A673 (cell line): Measurements from ENCODE around the gene SORL1.

Source experiments
- EZH2 ChIP-seq: fragments of 200-600 bp; sonication (generic); IDR thresholded peaks from 2 replicates; pipeline ENCODE4 v1.6.1; 2017; ENCODE audit warnings: borderline replicate concordance, low read depth, mild to moderate bottlenecking, mixed read lengths, antibody characterized with exemption, low read length; ENCODE audit not compliant: poor library complexity, severe bottlenecking
- TF ChIP-seq, protein P1 (sequence below): fragments of 300-800, 200-600 bp; sonication (generic); conservative IDR thresholded peaks from 2 replicates; pipeline ENCODE4 v1.5.1; 2017; ENCODE audit warnings: low read depth, mild to moderate bottlenecking, antibody characterized with exemption, low read length, moderate library complexity, mixed read lengths

DNA sequence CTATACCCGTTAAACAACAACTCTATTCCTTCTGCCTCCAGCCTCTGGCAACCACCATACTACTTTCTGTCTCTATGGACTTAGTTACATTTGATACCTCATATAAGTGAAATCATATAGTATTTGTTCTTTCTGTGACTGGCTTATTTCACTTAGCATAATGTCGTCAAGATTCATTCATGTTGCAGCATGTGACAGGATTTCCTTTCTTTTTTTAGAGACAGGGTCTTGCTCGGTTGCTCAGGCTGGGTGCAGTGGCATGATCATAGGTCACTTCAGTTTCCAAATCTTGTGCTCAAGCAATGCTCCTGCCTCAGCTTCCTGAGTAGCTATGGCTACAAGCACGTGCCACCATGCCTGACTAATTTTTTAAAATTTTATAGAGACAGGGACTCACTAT lies 29.4 kb upstream of the SORL1 start:
- TF ChIP-seq, protein P1, sequence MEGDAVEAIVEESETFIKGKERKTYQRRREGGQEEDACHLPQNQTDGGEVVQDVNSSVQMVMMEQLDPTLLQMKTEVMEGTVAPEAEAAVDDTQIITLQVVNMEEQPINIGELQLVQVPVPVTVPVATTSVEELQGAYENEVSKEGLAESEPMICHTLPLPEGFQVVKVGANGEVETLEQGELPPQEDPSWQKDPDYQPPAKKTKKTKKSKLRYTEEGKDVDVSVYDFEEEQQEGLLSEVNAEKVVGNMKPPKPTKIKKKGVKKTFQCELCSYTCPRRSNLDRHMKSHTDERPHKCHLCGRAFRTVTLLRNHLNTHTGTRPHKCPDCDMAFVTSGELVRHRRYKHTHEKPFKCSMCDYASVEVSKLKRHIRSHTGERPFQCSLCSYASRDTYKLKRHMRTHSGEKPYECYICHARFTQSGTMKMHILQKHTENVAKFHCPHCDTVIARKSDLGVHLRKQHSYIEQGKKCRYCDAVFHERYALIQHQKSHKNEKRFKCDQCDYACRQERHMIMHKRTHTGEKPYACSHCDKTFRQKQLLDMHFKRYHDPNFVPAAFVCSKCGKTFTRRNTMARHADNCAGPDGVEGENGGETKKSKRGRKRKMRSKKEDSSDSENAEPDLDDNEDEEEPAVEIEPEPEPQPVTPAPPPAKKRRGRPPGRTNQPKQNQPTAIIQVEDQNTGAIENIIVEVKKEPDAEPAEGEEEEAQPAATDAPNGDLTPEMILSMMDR = no peak
- no peak for TF ChIP-seq EZH2
